Suprapubic skin (tissue), 4 donors: ENCODE data around the gene NUS1. TPM values are rescaled to one million over a fixed set of nuclear protein-coding genes. Genes with fewer than 3 reads are reported as not detected.
"Not testable (repeated sequence)": the region's sequence is repeated elsewhere in the genome, so short reads cannot be mapped to it uniquely, and the experiment has no call there.

Experiments used
- DNase-seq, 2 donors: peaks; one replicate each; pipeline ENCODE4 v3.0.0-alpha.2; 2019; ENCODE audit warnings: low spot score in 2 of 2
- H3K27ac ChIP-seq: fragments of 200-600 bp; sonication (generic); one replicate; pipeline ENCODE4 v1.5.1; 2019
- H3K27me3 ChIP-seq: fragments of 200-600 bp; sonication (generic); one replicate; pipeline ENCODE4 v1.5.1; 2019
- H3K36me3 ChIP-seq: fragments of 200-600 bp; sonication (generic); one replicate; pipeline ENCODE4 v1.5.1; 2019
- H3K4me1 ChIP-seq: fragments of 200-600 bp; sonication (generic); one replicate; pipeline ENCODE4 v1.5.1; 2019
- H3K4me3 ChIP-seq: fragments of 200-600 bp; sonication (generic); one replicate; pipeline ENCODE4 v1.5.1; 2019; ENCODE audit warnings: mild to moderate bottlenecking
- H3K9me3 ChIP-seq: fragments of 200-600 bp; sonication (generic); one replicate; pipeline ENCODE4 v1.5.1; 2019
- EP300 ChIP-seq: sonication (generic); formaldehyde crosslinking; IDR thresholded peaks from one replicate; pipeline ENCODE4 v1.6.1; 2017; ENCODE audit warnings: antibody characterized with exemption
- POLR2A ChIP-seq, 2 donors: fragments of 450-650 bp; IDR thresholded peaks; one replicate each; pipeline ENCODE4 v1.6.1; 2017; ENCODE audit warnings: antibody characterized with exemption in 2 of 2, mild to moderate bottlenecking in 2 of 2, moderate library complexity in 2 of 2
- POLR2AphosphoS5 ChIP-seq, 3 donors: sonication (generic); formaldehyde crosslinking; IDR thresholded peaks; one replicate each; pipeline ENCODE4 v1.6.1; 2017; ENCODE audit warnings: antibody characterized with exemption in 3 of 3
- WGBS: methylation state at CpG from one replicate; pipeline ENCODE4 v1.1.5; 2018; 5-methylcytosine and 5-hydroxymethylcytosine counted together
- total RNA-seq, 4 donors: library from RNA; depleted of rRNA; stranded (reverse); fragments of >200 nt; gene quantifications; one replicate each; pipeline ENCODE4 v1.1.0, GENCODE V29; 2016
- TF ChIP-seq, protein P1 (sequence below), 2 donors: fragments of 200-600 bp in 1 of 2; fragments of 450-650 bp in 1 of 2; sonication (generic) in 1 of 2; IDR thresholded peaks; one replicate each; pipeline ENCODE4 v1.5.1; 2016 to 2019; ENCODE audit warnings: antibody characterized with exemption in 2 of 2, mild to moderate bottlenecking in 1 of 2, moderate library complexity in 1 of 2

The NUS1 gene
- total RNA-seq, 4 donors from 2014 or later: 13.5 to 17.9 (median 15.2) TPM

GRCh38 chr6:117687021-117687648, 11.9 kb downstream of the NUS1 start:
- no peak overlapping the region for H3K27ac ChIP-seq
- no peak for DNase-seq
- H3K4me1 ChIP-seq: peaks cover 13% of the 10 kb centered on the region
- 65% methylated on average over 1 of the region's 1 CpG for WGBS
- H3K36me3 ChIP-seq: no peaks in the 10 kb centered on the region
- no peak overlapping the region for H3K4me3 ChIP-seq
- H3K27me3 ChIP-seq: no peaks in the 10 kb centered on the region
- no peak for TF ChIP-seq POLR2AphosphoS5 (IDR thresholded peaks at IDR 0.05)
- TF ChIP-seq POLR2A (IDR thresholded peaks at IDR 0.05): no peak
- TF ChIP-seq, protein P1, sequence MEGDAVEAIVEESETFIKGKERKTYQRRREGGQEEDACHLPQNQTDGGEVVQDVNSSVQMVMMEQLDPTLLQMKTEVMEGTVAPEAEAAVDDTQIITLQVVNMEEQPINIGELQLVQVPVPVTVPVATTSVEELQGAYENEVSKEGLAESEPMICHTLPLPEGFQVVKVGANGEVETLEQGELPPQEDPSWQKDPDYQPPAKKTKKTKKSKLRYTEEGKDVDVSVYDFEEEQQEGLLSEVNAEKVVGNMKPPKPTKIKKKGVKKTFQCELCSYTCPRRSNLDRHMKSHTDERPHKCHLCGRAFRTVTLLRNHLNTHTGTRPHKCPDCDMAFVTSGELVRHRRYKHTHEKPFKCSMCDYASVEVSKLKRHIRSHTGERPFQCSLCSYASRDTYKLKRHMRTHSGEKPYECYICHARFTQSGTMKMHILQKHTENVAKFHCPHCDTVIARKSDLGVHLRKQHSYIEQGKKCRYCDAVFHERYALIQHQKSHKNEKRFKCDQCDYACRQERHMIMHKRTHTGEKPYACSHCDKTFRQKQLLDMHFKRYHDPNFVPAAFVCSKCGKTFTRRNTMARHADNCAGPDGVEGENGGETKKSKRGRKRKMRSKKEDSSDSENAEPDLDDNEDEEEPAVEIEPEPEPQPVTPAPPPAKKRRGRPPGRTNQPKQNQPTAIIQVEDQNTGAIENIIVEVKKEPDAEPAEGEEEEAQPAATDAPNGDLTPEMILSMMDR (IDR thresholded peaks at IDR 0.05): no peak
- no peak for TF ChIP-seq EP300
- H3K9me3 ChIP-seq: no peaks in the 10 kb centered on the region

DNA sequence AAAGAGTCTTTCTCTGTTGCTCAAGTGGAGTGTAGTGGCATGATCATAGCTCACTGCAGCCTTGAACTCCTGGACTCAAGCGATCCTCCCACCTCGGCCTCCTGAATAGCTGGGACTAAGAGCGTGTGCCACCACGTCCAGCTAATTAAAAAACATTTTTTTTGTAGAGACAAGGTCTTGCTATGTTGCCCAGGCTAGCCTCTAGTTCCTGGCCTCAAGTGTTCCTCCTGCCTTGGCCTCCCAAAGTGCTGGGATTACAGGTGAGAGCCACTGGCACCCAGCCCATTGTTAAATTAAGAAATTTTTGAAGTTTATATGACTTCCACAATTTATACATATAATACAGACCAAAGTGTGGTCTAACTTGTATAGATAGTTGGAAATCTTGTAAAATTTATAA, 14.3 kb downstream of the NUS1 start:
- H3K27me3 ChIP-seq, H3K4me3 ChIP-seq, H3K27ac ChIP-seq, H3K36me3 ChIP-seq, H3K4me1 ChIP-seq, DNase-seq, H3K9me3 ChIP-seq: not testable (repeated sequence)
- 95% methylated on average over 4 of the region's 4 CpGs for WGBS

DNA sequence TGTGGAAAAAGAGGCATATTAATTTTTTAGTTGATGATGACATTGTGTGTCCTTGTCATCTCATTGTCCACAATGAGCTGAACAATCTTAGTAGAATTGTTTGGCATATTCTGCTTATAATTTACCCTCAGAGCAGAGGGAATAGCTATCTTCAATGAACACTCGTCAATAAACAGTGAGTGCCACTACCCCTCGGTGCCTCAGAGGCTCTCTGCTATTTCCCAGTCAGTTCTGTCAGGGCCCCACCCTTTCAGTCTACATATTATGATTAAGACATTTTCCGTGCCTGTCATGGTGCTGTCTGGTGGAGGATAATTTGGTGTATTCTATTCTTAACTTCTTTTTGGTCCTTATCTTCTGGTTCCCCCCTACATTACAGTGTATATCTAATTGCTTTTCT, 31.2 kb downstream of the NUS1 start:
- 65% methylated on average over 3 of the region's 3 CpGs for WGBS
- no peak overlapping the region for H3K4me3 ChIP-seq
- no peak overlapping the region for H3K27ac ChIP-seq
- H3K36me3 ChIP-seq: peaks cover 37% of the 10 kb centered on the region
- no peaks in the 10 kb centered on the region for H3K27me3 ChIP-seq
- TF ChIP-seq EP300: no peak
- TF ChIP-seq POLR2A (IDR thresholded peaks at IDR 0.05): no peak
- TF ChIP-seq, protein P1 (IDR thresholded peaks at IDR 0.05): no peak
- no peak for TF ChIP-seq POLR2AphosphoS5 (IDR thresholded peaks at IDR 0.05)
- H3K9me3 ChIP-seq: no peaks in the 10 kb centered on the region
- H3K4me1 ChIP-seq: no peaks in the 10 kb centered on the region
- DNase-seq: no peak

DNA sequence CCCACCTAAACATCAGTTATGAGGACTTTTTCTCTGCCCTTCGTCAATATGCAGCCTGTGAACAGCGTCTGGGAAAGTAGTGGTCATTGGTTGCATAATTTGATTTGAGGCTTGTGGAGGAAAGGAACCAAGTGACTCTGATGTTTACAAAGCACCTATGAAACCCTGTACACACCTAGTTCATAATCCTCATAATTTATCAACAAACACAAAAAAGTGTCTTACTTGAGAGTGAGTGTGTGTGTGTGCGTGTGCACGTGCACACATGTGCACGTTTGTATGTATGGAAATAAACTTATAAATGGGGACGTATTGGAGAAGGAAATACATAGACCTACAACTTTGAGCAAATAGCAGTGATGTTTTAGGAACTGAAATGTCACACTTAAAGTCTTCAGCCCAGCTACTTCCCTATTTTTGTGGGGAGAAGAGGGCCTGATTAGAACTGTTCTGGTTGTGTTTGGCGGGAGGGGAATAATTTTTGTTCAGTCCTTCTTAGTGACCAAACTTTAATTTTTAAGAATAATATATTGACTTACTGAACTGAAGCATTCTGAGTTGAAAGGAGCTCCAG, 31.8 kb downstream of the NUS1 start:
- not testable (repeated sequence) for H3K9me3 ChIP-seq, H3K4me1 ChIP-seq, H3K4me3 ChIP-seq, H3K27ac ChIP-seq, DNase-seq, H3K27me3 ChIP-seq
- peaks cover 38% of the 10 kb centered on the region for H3K36me3 ChIP-seq
- WGBS: 81% methylated on average over 6 of the region's 7 CpGs

DNA sequence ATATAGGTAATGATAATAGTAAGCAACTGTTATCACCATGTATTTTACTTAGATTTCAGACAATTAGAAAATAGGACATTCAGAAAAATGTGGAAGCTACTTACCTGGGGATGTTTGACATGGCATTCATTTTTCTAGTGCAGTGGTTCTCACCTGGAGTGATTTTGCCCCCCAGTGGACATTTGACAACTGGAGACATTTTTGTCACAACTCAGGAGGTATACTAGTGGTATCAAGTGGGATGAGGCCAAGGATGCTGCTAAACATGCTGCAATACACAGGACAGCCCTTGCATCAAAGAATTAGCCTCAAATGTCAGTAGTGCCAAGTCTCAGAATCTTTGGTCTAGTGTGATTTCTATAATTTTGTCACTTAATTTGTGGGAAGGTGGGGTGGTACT, 36.1 kb downstream of the NUS1 start:
- no peaks in the 10 kb centered on the region for H3K4me1 ChIP-seq
- no peaks in the 10 kb centered on the region for H3K9me3 ChIP-seq
- H3K27ac ChIP-seq: no peak overlapping the region
- no peak overlapping the region for H3K4me3 ChIP-seq
- no peaks in the 10 kb centered on the region for H3K27me3 ChIP-seq
- no peak for DNase-seq
- peaks cover 13% of the 10 kb centered on the region for H3K36me3 ChIP-seq
- TF ChIP-seq EP300: no peak
- TF ChIP-seq, protein P1 (IDR thresholded peaks at IDR 0.05): no peak
- TF ChIP-seq POLR2A (IDR thresholded peaks at IDR 0.05): no peak
- TF ChIP-seq POLR2AphosphoS5 (IDR thresholded peaks at IDR 0.05): no peak

DNA sequence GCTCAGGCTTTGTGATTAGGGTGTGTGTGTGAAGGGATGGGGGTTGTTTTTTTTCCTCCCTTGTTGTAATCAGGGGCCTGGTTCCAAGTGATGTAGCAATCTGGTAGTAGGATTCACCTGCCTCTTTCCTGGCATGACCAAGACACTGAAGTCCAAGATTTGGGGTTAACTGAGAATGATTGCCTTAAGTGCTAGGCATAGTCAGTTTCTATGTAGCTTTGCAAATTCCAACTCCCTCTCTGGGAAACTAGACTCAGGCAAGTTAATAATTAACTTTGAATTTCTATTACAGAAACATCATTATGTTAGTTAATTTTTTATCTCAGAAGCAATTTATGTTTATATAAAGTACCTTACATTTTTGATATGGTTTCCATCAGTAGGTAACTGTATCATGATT, 43.6 kb downstream of the NUS1 start:
- H3K4me3 ChIP-seq: no peak overlapping the region
- H3K27ac ChIP-seq: no peak overlapping the region

GRCh38 chr6:117721520-117721919, 46.3 kb downstream of the NUS1 start:
- not testable (repeated sequence) for H3K4me3 ChIP-seq, H3K4me1 ChIP-seq, H3K27me3 ChIP-seq, H3K27ac ChIP-seq, H3K36me3 ChIP-seq, DNase-seq, H3K9me3 ChIP-seq
- WGBS: 91% methylated on average over 8 of the region's 12 CpGs

More for the DNA sequence above, 43.6 kb downstream of the NUS1 start:
- no peaks in the 10 kb centered on the region for H3K27me3 ChIP-seq
- no peaks in the 10 kb centered on the region for H3K36me3 ChIP-seq
- H3K9me3 ChIP-seq: peaks cover 3% of the 10 kb centered on the region
- no peaks in the 10 kb centered on the region for H3K4me1 ChIP-seq
- no peak for DNase-seq
- TF ChIP-seq POLR2A (IDR thresholded peaks at IDR 0.05): no peak
- TF ChIP-seq EP300: no peak
- TF ChIP-seq POLR2AphosphoS5 (IDR thresholded peaks at IDR 0.05): no peak
- TF ChIP-seq, protein P1 (IDR thresholded peaks at IDR 0.05): no peak
